HG02943 (cell line): ENCODE measurements around the gene ELF1.
A peak's percentile ranks its signal among the peaks of the same experiment; 100 is the strongest.
"Not testable (repeated sequence)": the region's sequence is repeated elsewhere in the genome, so short reads cannot be mapped to it uniquely, and the experiment has no call there.

Experiments
- ATAC-seq: cut with Tn5 transposase; IDR thresholded peaks from one replicate; pipeline ENCODE4 v1.9.1; 2021; ENCODE audit warnings: mild to moderate bottlenecking, low read depth, moderate library complexity; ENCODE audit not compliant: unreplicated experiment

Gene ELF1

GRCh38 chr13:41048640-41049039, 29.5 kb upstream of the ELF1 start:
- ATAC-seq: no peak

- not testable (repeated sequence) for ATAC-seq
These were observed 23.3 kb upstream of the ELF1 start for GRCh38 chr13:41042419-41042818.

GRCh38 chr13:41040584-41041334, 21.6 kb upstream of the ELF1 start:
- no peak for ATAC-seq

- no peak for ATAC-seq
These were observed 20.6 kb upstream of the ELF1 start for GRCh38 chr13:41039746-41040145.

- ATAC-seq: not testable (repeated sequence)
These were observed 17.4 kb upstream of the ELF1 start for GRCh38 chr13:41036557-41036956.

- no peak for ATAC-seq
These were observed 15.8 kb upstream of the ELF1 start for GRCh38 chr13:41034881-41035280.

GRCh38 chr13:41034382-41034781, 15.3 kb upstream of the ELF1 start:
- ATAC-seq: no peak

GRCh38 chr13:41032691-41033376, 13.7 kb upstream of the ELF1 start:
- ATAC-seq: no peak

- ATAC-seq: no peak
These were observed 10.5 kb upstream of the ELF1 start for GRCh38 chr13:41029629-41030028.

- no peak for ATAC-seq
These were observed 8.9 kb upstream of the ELF1 start for GRCh38 chr13:41028051-41028450.

- no peak for ATAC-seq
These were observed 7.7 kb upstream of the ELF1 start for GRCh38 chr13:41026788-41027187.

GRCh38 chr13:41025518-41025917, 6.4 kb upstream of the ELF1 start:
- no peak for ATAC-seq

GRCh38 chr13:41019578-41020347, 647 bp upstream of the ELF1 start:
- ATAC-seq: peak; percentile 56

- no peak for ATAC-seq
These were observed 541 bp downstream of the ELF1 start for GRCh38 chr13:41018602-41018948.

- no peak for ATAC-seq
These were observed 1.1 kb downstream of the ELF1 start for GRCh38 chr13:41017817-41018601.

GRCh38 chr13:41017159-41017558, 2.0 kb downstream of the ELF1 start:
- no peak for ATAC-seq

GRCh38 chr13:41015920-41016319, 3.2 kb downstream of the ELF1 start:
- no peak for ATAC-seq

- no peak for ATAC-seq
These were observed 5.3 kb downstream of the ELF1 start for GRCh38 chr13:41013835-41014234.

- no peak for ATAC-seq
These were observed 6.6 kb downstream of the ELF1 start for GRCh38 chr13:41012536-41012935.

- no peak for ATAC-seq
These were observed 7.6 kb downstream of the ELF1 start for GRCh38 chr13:41011382-41011956.
